Psoas muscle (tissue), 8 donors: ENCODE measurements around the gene DNAAF1. TPM values are rescaled to one million over a fixed set of nuclear protein-coding genes. Genes with fewer than 3 reads are reported as not detected.

Experiments used
- ATAC-seq, 4 donors: fragments of 200-7000 bp; cut with Tn5 transposase; one replicate each; pipeline ENCODE4 v1.9.1; 2020; ENCODE audit warnings: moderate library complexity in 3 of 4, mild to moderate bottlenecking in 2 of 4
- DNase-seq, 2 donors: peaks; one replicate each; pipeline ENCODE4 v3.0.0-alpha.2; 2020
- H3K27ac ChIP-seq: fragments of 200-600 bp; one replicate; pipeline ENCODE4 v1.8.0; 2022
- H3K27me3 ChIP-seq, 3 donors: fragments of 200-600 bp in 1 of 3; one replicate each; pipeline versions ENCODE4 v1.6.1 to v1.8.0; 2013 to 2022; ENCODE audit warnings: low read length in 2 of 3, mild to moderate bottlenecking in 2 of 3, moderate library complexity in 1 of 3; ENCODE audit not compliant: insufficient read depth in 3 of 3
- H3K36me3 ChIP-seq, 2 donors: fragments of 200-600 bp in 1 of 2; one replicate each; pipeline versions ENCODE4 v1.6.1 to v1.8.0; 2013 to 2022; ENCODE audit warnings: low read depth in 1 of 2, mild to moderate bottlenecking in 1 of 2, moderate library complexity in 1 of 2; ENCODE audit not compliant: insufficient read depth in 1 of 2
- H3K4me1 ChIP-seq: fragments of 200-600 bp; one replicate; pipeline ENCODE4 v1.8.0; 2022
- H3K4me3 ChIP-seq: fragments of 200-600 bp; one replicate; pipeline ENCODE4 v1.8.0; 2022; ENCODE audit warnings: mild to moderate bottlenecking
- H3K9me3 ChIP-seq: fragments of 200-600 bp; one replicate; pipeline ENCODE4 v1.8.0; 2022
- CTCF ChIP-seq: fragments of 200-600 bp; IDR thresholded peaks from one replicate; pipeline ENCODE4 v1.8.0; 2022; ENCODE audit warnings: antibody characterized with exemption
- WGBS, 3 donors: extraction: QIAGEN DNeasy Blood & Tissue Kit; methylation state at CpG; one replicate each; pipeline versions ENCODE4 v1.1.6 to v1.1.7; 2013; 5-methylcytosine and 5-hydroxymethylcytosine counted together
- intact Hi-C, 2 donors: fragments of 100-400 bp; cut with DNase I; formaldehyde crosslinking; loops; one replicate each; pipeline versions ENCODE4 v1.11.0 to v1.14.2; 2022
- polyA plus RNA-seq, 3 donors: library from polyadenylated mRNA; stranded (reverse); fragments of 200-250 nt; gene quantifications; one replicate each; pipeline ENCODE4 v1.2.3, GENCODE V29; 2013
- total RNA-seq, 4 donors: library from RNA; stranded (reverse); fragmentation: NEBNext Ultra II Directional in 2 of 4; extraction: Animal tissue kit (Norgen Biotek cat#: 25700) in 2 of 4; gene quantifications; one replicate each; pipeline versions ENCODE4 v1.2.1 to v1.2.4, GENCODE V29; 2021 to 2023
- donor health status: healthy with polysubstance abuse.
- donor health status: DM: no; HTN: no; CAD: no; lungs with moderate emphysema.
- donor health status: Bipolar disorder and iron deficiency.
- donor health status: healthy.
- donor health status: DM: yes; HTN: yes; CAD: no.
- donor health status: DM: no; HTN: no; CAD: no.
- donor health status: DM: no; HTN: no; CAD: no.
- donor health status: DM: yes; HTN: yes; CAD: no.

The DNAAF1 gene
- total and polyA plus RNA-seq, 7 donors = 0.17 to 0.44 (median 0.17) TPM; not detected in 4

GRCh38 chr16:84194018-84194417 lies 48.9 kb downstream of the DNAAF1 start:
- H3K9me3 ChIP-seq = no peaks in the 10 kb centered on the region
- H3K36me3 ChIP-seq = no peaks in the 10 kb centered on the region
- H3K4me1 ChIP-seq = no peaks in the 10 kb centered on the region
- H3K27ac ChIP-seq = no peak overlapping the region
- no peak for ATAC-seq
- no peak overlapping the region for H3K4me3 ChIP-seq
- TF ChIP-seq CTCF = no peak
- H3K27me3 ChIP-seq = no peaks in the 10 kb centered on the region
- no peak for DNase-seq
- intact Hi-C loops = no loop called here
- 79 to 84% (median 80%) methylated on average over 11 of the region's 11 CpGs for WGBS, 3 donors

- Histone ChIP-seq H3K9me3 (no peaks in the 10 kb centered on the region), H3K4me3 (no peak overlapping the region), H3K27ac (no peak overlapping the region), H3K27me3 (no peaks in the 10 kb centered on the region), H3K4me1 (no peaks in the 10 kb centered on the region), H3K36me3 (no peaks in the 10 kb centered on the region)
- TF ChIP-seq CTCF = no peak
- ATAC-seq (no peak), DNase-seq (no peak)
- intact Hi-C loops = no loop called here
- WGBS, 3 donors = 56 to 62% (median 59%) methylated on average over 34 of the region's 34 CpGs
Observed at GRCh38 chr16:84194470-84195200, 49.5 kb downstream of the DNAAF1 start.

- no peaks in the 10 kb centered on the region for H3K36me3 ChIP-seq
- 68 to 76% (median 75%) methylated on average over 34 to 38 of the region's 38 CpGs for WGBS, 3 donors
- H3K27me3 ChIP-seq = no peaks in the 10 kb centered on the region
- H3K4me1 ChIP-seq = no peaks in the 10 kb centered on the region
- DNase-seq = no peak
- no peak overlapping the region for H3K4me3 ChIP-seq
- no peaks in the 10 kb centered on the region for H3K9me3 ChIP-seq
- no peak for ATAC-seq
- intact Hi-C loops = no loop called here
- no peak overlapping the region for H3K27ac ChIP-seq
- no peak for TF ChIP-seq CTCF
Observed at GRCh38 chr16:84195201-84196093, 50.3 kb downstream of the DNAAF1 start.

- intact Hi-C loops = no loop called here
- no peak for DNase-seq
- TF ChIP-seq CTCF = no peak
- Histone ChIP-seq H3K9me3 (no peaks in the 10 kb centered on the region), H3K4me3 (no peak overlapping the region), H3K4me1 (no peaks in the 10 kb centered on the region), H3K27ac (no peak overlapping the region), H3K27me3 (no peaks in the 10 kb centered on the region), H3K36me3 (no peaks in the 10 kb centered on the region)
- peak in 1 of 4 donors; percentile 31 for ATAC-seq
- WGBS, 3 donors = 88 to 90% (median 88%) methylated on average over 15 to 16 of the region's 16 CpGs
Observed at GRCh38 chr16:84196101-84196500, 51.0 kb downstream of the DNAAF1 start.
